Mesendoderm (in vitro differentiated cells): ENCODE results near the gene CNOT1.

Experiments used
- DNase-seq: peaks from one replicate; pipeline ENCODE4 v3.0.0; 2013
- H2AK5ac ChIP-seq: 2 replicates; pipeline ENCODE4 v1.6.1; 2013; ENCODE audit warnings: low read length, inconsistent platforms
- H2BK120ac ChIP-seq: 2 replicates; pipeline ENCODE4 v1.6.1; 2013; ENCODE audit warnings: low read depth, mild to moderate bottlenecking, low read length, moderate library complexity, mixed read lengths
- H2BK15ac ChIP-seq: replicated peaks from 2 replicates; pipeline ENCODE4 v1.6.1; 2013; ENCODE audit warnings: low read depth, mild to moderate bottlenecking, moderate library complexity
- H2BK5ac ChIP-seq: 2 replicates; pipeline ENCODE4 v1.6.1; 2013; ENCODE audit warnings: low read length, inconsistent platforms
- H3K18ac ChIP-seq: 2 replicates; pipeline ENCODE4 v1.6.1; 2013; ENCODE audit warnings: mild to moderate bottlenecking, low read length, mixed read lengths
- H3K23ac ChIP-seq: one replicate; pipeline ENCODE4 v1.6.1; 2013; ENCODE audit warnings: low read length
- H3K27ac ChIP-seq: 2 replicates; pipeline ENCODE4 v1.5.1; 2013; ENCODE audit warnings: low read depth, mild to moderate bottlenecking, inconsistent platforms, low read length, moderate library complexity
- H3K27me3 ChIP-seq: 2 replicates; pipeline ENCODE4 v1.6.1; 2013; ENCODE audit warnings: low read length, control low read depth, mild to moderate bottlenecking, inconsistent platforms; ENCODE audit not compliant: insufficient read depth, poor library complexity
- H3K36me3 ChIP-seq: 2 replicates; pipeline ENCODE4 v1.6.1; 2013; ENCODE audit warnings: low read length, inconsistent platforms; ENCODE audit not compliant: control insufficient read depth, insufficient read depth
- H3K4ac ChIP-seq: one replicate; pipeline ENCODE4 v1.6.1; 2013; ENCODE audit warnings: low read depth, mild to moderate bottlenecking, low read length, moderate library complexity
- H3K4me1 ChIP-seq: 2 replicates; pipeline ENCODE4 v1.6.1; 2013; ENCODE audit warnings: low read depth, low read length, inconsistent platforms; ENCODE audit not compliant: control insufficient read depth
- H3K4me2 ChIP-seq: 2 replicates; pipeline ENCODE4 v1.6.1; 2013; ENCODE audit warnings: low read length
- H3K4me3 ChIP-seq: 2 replicates; pipeline ENCODE4 v1.5.1; 2013; ENCODE audit warnings: mild to moderate bottlenecking, low read length
- H3K56ac ChIP-seq: one replicate; pipeline ENCODE4 v1.6.1; 2013; ENCODE audit warnings: low read length
- H3K79me1 ChIP-seq: 2 replicates; pipeline ENCODE4 v1.6.1; 2013; ENCODE audit warnings: low read length, inconsistent platforms
- H3K79me2 ChIP-seq: 2 replicates; pipeline ENCODE4 v1.6.1; 2013; ENCODE audit warnings: mild to moderate bottlenecking, low read length; ENCODE audit not compliant: control insufficient read depth, insufficient read depth
- H3K9ac ChIP-seq: 2 replicates; pipeline ENCODE4 v1.6.1; 2013; ENCODE audit warnings: low read length, inconsistent platforms
- H4K5ac ChIP-seq: one replicate; pipeline ENCODE4 v1.6.1; 2013; ENCODE audit warnings: low read length
- H4K8ac ChIP-seq: one replicate; pipeline ENCODE4 v1.6.1; 2013; ENCODE audit warnings: low read depth, mild to moderate bottlenecking, control low read depth, low read length, moderate library complexity
- WGBS: extraction: QIAGEN DNeasy Blood & Tissue Kit; methylation state at CpG from one replicate; pipeline ENCODE4 v1.1.7; 2013; ENCODE audit warnings: low lambda C conversion rate, missing lambda C conversion rate; ENCODE audit not compliant: insufficient coverage; ENCODE audit errors: extremely low coverage; 5-methylcytosine and 5-hydroxymethylcytosine counted together

CNOT1 gene

DNA sequence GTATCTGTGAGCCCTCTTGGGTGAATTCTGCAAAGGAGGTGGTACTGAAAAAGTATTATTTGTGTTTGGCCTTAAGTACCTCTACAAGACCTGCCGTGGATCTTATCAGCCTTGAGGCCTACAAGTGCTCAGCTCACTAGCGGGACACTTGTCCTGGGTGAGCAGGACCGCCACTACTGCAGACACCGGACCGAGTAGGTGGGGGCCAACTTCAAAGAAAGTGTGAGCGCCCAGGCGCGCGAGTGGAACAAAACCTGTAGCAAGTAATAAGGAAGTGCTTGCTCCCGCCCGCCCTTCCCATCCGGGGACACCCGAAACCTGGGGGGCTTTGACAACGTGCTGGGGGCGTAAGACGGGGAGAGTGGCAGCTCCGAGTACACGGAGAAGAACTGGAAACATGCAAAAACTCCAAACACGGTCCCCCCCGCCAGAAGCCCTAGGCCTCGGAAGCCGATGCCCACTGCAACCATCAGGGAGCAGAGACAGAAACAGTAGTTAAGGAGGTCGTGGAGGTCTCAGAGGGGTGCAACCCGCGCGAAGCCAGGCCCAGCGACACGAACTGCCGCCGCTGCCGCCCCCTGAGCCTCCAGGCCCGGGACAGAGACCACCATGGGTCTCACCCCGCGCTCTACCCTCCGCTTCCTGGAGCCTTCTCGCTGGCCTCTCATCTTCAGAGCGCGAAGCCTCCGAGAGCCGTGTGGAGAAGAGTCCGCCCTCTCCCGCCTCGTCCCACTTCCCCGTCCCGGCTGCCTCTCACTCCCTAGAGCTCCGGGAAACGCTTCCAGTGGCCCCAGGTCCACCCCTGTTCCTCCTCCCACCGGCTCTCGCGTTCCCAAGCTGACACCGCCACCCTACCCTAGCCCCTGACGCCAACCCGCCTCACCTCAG, 537 bp downstream of the CNOT1 start:
- Histone ChIP-seq H3K56ac (peak overlapping the region; percentile 99), H2BK15ac (no peak overlapping the region), H2BK120ac (peak overlapping the region; percentile 8), H3K79me2 (peaks cover 52% of the 10 kb centered on the region), H3K36me3 (peaks cover under 1% of the 10 kb centered on the region), H3K4me2 (peak overlapping the region; percentile 65), H3K27me3 (no peaks in the 10 kb centered on the region), H2BK5ac (peak overlapping the region; percentile 96), H4K8ac (no peak overlapping the region), H2AK5ac (peak overlapping the region; percentile 30), H3K23ac (peak overlapping the region; percentile 99), H3K4ac (peak overlapping the region; percentile 95), H3K79me1 (peaks cover under 1% of the 10 kb centered on the region), H3K4me3 (peak overlapping the region; percentile 99), H3K18ac (peak overlapping the region; percentile 77), H3K9ac (peak overlapping the region; percentile 100), H3K4me1 (no peaks in the 10 kb centered on the region), H4K5ac (no peak overlapping the region), H3K27ac (peak overlapping the region; percentile 69)
- WGBS: no CpG with 5 or more reads among the region's 53 CpGs
- DNase-seq: peak; percentile 54

DNA sequence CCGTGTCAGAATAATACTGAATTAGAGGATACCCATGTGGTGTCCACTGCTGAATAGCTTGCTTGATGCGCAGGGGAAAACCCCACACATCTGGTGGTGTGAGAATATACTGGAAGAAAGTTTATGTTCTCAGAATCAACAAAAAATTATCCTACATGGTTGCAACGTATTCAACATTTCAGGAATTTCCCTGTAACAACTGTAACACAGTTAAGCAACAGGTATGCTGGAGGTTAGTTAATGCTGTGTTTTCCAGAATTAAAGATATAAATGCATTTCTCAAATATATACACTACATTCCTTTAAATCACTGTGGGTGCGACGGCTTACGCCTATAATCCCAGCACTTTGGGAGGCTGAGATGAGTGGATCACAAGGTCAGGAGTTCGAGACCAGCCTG, 5.4 kb downstream of the CNOT1 start:
- Histone ChIP-seq H2AK5ac (no peak overlapping the region), H3K79me1 (peaks cover 3% of the 10 kb centered on the region), H3K4ac (no peak overlapping the region), H3K56ac (no peak overlapping the region), H3K4me1 (no peaks in the 10 kb centered on the region), H4K8ac (no peak overlapping the region), H3K36me3 (peaks cover 3% of the 10 kb centered on the region), H2BK120ac (no peak overlapping the region), H3K4me3 (no peak overlapping the region), H4K5ac (no peak overlapping the region), H3K23ac (no peak overlapping the region), H3K27me3 (no peaks in the 10 kb centered on the region), H2BK5ac (no peak overlapping the region), H3K4me2 (no peak overlapping the region), H3K79me2 (peaks cover 69% of the 10 kb centered on the region), H3K9ac (no peak overlapping the region), H3K27ac (no peak overlapping the region), H3K18ac (no peak overlapping the region), H2BK15ac (no peak overlapping the region)
- WGBS: no CpG with 5 or more reads among the region's 7 CpGs
- no peak for DNase-seq

DNA sequence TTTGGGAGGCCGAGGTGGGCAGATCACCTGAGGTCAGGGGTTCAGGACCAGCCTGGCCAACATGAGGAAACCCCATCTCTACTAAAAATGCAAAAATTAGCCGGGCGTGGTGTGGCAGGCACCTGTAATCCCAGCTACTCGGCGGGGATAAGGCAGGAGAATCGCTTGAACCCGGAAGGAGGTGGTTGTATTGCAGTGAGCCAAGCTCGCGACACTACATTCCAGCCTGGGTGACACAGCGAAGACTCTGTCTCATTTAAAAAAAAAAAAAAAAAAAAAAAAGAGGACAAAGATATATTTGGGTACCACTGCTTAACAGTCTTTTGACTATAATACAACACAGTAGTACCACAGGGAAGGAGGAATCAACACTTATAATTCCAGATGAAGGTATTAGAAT, 9.2 kb downstream of the CNOT1 start:
- no peak overlapping the region for H3K18ac ChIP-seq
- H2BK120ac ChIP-seq: no peak overlapping the region
- no peaks in the 10 kb centered on the region for H3K27me3 ChIP-seq
- peaks cover 5% of the 10 kb centered on the region for H3K79me1 ChIP-seq
- peaks cover 3% of the 10 kb centered on the region for H3K36me3 ChIP-seq
- H3K27ac ChIP-seq: no peak overlapping the region
- no peak overlapping the region for H3K4me3 ChIP-seq
- H3K4me2 ChIP-seq: no peak overlapping the region
- H3K79me2 ChIP-seq: peaks cover 59% of the 10 kb centered on the region
- H2BK5ac ChIP-seq: no peak overlapping the region
- no CpG with 5 or more reads among the region's 10 CpGs for WGBS
- H3K23ac ChIP-seq: no peak overlapping the region
- no peak for DNase-seq
- no peak overlapping the region for H3K9ac ChIP-seq
- no peak overlapping the region for H3K4ac ChIP-seq
- H3K56ac ChIP-seq: no peak overlapping the region
- no peak overlapping the region for H2AK5ac ChIP-seq
- no peak overlapping the region for H2BK15ac ChIP-seq
- no peak overlapping the region for H4K8ac ChIP-seq
- no peaks in the 10 kb centered on the region for H3K4me1 ChIP-seq
- no peak overlapping the region for H4K5ac ChIP-seq

DNA sequence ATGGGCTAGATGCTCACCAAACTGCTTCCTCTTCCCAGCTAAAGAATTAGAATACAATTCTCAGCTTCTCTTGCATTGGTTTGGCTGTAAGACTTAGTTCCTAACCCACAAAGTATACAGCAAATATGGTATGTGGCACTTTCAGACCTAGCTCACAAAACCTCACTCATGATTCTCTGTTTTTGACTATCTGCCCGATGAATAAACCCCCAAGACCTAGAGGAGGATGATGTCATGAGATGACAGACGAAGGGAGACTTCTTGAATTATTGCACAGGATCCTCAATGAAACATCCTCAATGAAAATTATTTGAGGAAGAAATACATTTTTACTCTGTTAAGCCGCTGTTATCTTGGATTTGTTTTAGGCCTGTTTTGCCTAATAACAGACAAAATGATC, 14.3 kb downstream of the CNOT1 start:
- no peaks in the 10 kb centered on the region for H3K36me3 ChIP-seq

DNA sequence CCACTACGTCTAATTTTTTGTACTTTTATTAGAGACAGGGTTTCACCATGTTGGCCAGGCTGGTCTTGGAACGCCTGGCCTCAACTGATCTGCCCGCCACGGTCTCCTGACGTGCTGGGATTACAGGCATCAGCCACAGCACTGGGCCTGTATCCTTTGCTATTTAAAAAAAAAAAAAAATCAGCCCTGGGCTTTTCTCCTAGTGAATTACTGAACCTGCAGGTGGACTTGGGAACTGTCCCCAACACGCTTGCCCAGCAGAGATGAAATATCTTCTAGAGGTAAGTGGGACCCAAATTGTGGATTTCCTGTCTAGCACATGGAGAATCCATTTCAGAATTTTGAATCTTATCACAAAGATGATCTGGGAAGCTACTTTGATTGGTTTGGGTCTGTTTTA, 14.8 kb downstream of the CNOT1 start:
- no peak overlapping the region for H2BK5ac ChIP-seq
- no peak overlapping the region for H3K18ac ChIP-seq
- no peak overlapping the region for H3K23ac ChIP-seq
- no peak overlapping the region for H2AK5ac ChIP-seq
- no peaks in the 10 kb centered on the region for H3K4me1 ChIP-seq
- no peak overlapping the region for H3K4ac ChIP-seq
- no peak overlapping the region for H3K27ac ChIP-seq
- WGBS: no CpG with 5 or more reads among the region's 6 CpGs
- H3K56ac ChIP-seq: no peak overlapping the region
- H2BK120ac ChIP-seq: no peak overlapping the region
- H3K4me3 ChIP-seq: no peak overlapping the region
- H3K36me3 ChIP-seq: no peaks in the 10 kb centered on the region
- no peak overlapping the region for H4K8ac ChIP-seq
- H3K79me2 ChIP-seq: peaks cover 61% of the 10 kb centered on the region
- no peak overlapping the region for H2BK15ac ChIP-seq
- H3K79me1 ChIP-seq: peaks cover 2% of the 10 kb centered on the region
- no peak overlapping the region for H3K9ac ChIP-seq
- no peak overlapping the region for H3K4me2 ChIP-seq
- H3K27me3 ChIP-seq: no peaks in the 10 kb centered on the region
- peak; percentile 23 for DNase-seq
- no peak overlapping the region for H4K5ac ChIP-seq

More for the DNA sequence above, 14.3 kb downstream of the CNOT1 start:
- H3K79me1 ChIP-seq: peaks cover 2% of the 10 kb centered on the region
- no peak overlapping the region for H2BK120ac ChIP-seq
- no peaks in the 10 kb centered on the region for H3K4me1 ChIP-seq
- no peak overlapping the region for H3K4ac ChIP-seq
- no peak overlapping the region for H4K5ac ChIP-seq
- H3K79me2 ChIP-seq: peaks cover 60% of the 10 kb centered on the region
- no peak for DNase-seq
- H3K4me2 ChIP-seq: no peak overlapping the region
- no peak overlapping the region for H3K23ac ChIP-seq
- no peak overlapping the region for H3K9ac ChIP-seq
- WGBS: no CpG with 5 or more reads among the region's 3 CpGs
- no peak overlapping the region for H2BK15ac ChIP-seq
- no peak overlapping the region for H2AK5ac ChIP-seq
- H3K56ac ChIP-seq: no peak overlapping the region
- H4K8ac ChIP-seq: no peak overlapping the region
- H3K27me3 ChIP-seq: no peaks in the 10 kb centered on the region
- no peak overlapping the region for H2BK5ac ChIP-seq
- H3K27ac ChIP-seq: no peak overlapping the region
- H3K4me3 ChIP-seq: no peak overlapping the region
- H3K18ac ChIP-seq: no peak overlapping the region
